SW 1271 (cell line): ENCODE results near the gene RP2.

Experiments used
- DNase-seq, 2 experiments: peaks; one replicate each; lab custom pipeline; 2025; lab: John Stamatoyannopoulos, UW

The RP2 gene

DNA sequence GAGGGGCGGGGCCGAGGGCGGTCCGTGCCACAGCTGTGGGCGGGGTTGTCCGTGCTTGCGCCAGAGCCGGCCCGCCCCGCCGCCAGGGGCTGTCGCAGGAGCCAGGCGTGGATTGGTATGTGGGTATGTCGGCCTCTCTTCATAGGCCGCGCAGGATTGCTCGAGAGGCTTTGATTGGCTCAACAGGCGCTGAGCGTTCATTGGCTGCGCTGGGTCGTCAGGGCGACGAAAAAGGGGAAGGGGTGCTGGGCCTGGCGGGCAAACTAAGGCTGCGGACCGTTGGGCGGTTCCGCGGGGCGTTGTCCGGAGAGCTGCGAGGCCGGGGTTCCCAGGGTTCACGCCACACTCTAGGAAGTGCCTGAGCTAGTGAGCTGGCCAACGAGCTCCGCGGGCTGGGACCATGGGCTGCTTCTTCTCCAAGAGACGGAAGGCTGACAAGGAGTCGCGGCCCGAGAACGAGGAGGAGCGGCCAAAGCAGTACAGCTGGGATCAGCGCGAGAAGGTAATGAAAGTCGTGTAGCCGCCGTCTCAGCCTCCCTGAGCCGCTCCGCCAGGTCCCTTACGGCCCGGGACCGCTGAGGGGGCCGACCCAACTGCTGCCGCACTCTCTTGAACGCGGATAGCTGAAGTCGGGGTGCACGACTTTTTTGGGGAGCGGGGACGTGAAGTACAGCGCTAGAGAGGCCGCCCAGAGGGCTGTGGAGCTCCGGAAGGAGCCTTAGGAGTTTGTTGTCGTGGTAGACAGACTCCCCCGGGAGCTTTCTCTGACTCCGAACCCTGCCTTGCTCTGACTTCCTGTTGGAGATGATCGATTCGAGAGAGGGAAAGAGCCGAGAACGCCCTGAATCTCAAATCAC, at the start of gene RP2:
TSS of gene RP2 (plus strand) at position 343 of the 857 bp plus-strand sequence. CDS start at position 401, 58 bp downstream.
- peak; percentile 45 to 75 for DNase-seq

DNA sequence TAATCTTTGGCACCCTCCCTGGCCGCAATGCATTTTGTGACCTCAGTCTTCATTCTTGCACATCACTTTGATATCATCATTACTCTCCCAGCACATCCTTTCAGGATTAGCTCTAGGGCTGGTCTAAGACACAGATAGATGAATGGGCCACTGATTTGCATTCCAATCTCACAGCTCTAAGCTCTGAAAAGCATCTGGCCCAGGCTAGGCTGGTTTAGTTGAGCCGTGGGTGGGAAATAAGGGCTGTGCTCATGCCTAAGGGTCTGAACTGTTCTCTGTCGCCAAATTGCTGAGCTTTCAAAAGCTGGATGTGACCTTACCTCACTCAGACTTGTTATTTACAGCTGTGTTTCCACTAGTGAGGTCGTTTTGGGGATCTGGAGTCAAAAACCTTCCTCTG, 47.9 kb upstream of the RP2 start:
- DNase-seq: no peak

DNA sequence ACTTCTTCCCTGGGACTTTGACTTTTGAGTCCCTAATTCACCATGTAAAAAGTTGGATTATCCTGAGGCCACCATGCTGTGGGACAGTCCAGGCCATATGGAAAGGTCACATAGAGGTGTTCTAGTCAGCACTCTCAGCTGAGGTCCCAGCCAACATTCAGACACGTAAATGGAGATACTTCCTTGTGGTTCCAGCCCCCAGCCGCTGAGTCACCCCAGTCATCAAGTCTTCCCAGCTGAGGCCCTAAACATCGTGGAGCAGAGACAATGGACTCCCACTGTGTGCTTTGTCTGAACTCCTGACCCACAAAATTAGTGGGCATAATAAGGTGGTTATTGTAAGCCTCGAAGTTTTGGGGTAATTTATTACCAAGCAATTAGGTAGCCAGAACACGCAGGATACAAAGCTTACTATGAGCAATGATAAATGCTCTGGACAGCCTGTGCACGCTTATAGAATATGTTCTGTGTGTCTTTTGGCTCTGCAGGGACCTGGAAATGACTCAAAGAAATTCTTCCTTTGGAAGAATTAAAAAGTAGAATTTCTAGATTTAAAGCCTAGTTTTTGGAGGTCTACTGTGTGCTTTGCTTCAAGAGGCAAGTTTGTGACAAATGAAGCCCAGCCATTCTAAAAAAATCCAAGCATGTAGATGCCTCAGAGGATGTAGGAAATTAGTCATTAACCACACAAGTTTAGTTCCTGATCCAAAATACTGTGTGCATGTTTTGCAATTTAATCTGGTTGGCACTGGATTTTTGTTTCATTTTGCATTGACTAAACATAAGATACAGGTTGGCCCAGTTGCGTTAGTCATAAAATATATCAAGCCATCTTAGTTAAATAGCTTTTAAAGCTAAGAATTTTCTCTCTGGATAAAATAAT, 44.7 kb upstream of the RP2 start:
- DNase-seq: peak; percentile 37 to 73

DNA sequence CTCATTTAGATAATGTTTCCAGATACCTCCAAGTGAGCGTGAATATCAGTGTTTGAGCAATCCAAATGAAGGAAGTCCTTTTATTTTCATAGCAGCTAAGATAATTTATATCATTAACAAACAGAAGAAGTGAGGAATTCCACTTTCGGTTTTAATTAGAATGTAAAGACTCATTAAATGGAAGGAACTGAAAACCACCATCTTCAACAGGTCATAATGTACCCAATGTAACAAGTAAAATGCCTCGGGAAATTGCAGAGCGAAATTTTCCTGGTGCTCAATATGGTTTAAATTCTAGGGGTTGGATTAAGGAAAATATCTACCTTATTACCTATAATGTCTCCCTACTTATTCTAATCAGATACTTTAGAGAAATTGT, 44.0 kb upstream of the RP2 start:
- DNase-seq: no peak

DNA sequence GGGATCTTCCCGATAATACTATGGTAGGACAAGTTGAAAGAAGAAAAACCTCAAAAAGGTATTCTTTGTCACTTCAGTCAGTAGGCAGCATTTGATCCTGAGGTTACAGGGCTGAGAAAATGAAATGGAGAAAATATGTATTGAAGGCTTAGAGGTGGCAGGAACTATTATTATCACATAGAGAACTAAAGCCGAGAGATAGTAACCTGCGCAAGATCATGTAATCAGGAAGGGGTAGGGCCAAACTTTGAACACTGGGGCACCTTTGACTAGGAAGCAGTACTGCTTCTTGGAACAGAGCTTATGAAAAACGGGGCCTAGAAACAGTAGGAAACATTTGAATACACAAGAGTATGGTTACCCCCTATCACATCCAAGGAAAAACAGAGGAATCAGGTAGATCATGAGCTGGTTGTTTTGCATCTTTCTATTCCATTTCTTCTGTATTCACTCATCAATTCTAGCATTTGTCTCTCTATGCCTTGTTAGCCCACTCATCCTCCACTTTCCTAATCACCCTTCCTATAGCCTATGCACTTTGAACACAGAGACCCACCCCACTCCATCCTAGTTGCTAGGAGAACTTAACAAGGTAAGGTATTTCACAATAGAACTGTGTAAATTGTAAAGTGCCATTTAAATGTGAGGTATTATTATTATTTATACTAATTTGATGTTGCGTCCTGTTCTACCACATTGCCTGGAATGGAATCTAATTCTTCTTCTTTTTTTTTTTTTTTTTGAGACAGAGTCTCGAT, 43.3 kb upstream of the RP2 start:
- DNase-seq: no peak

DNA sequence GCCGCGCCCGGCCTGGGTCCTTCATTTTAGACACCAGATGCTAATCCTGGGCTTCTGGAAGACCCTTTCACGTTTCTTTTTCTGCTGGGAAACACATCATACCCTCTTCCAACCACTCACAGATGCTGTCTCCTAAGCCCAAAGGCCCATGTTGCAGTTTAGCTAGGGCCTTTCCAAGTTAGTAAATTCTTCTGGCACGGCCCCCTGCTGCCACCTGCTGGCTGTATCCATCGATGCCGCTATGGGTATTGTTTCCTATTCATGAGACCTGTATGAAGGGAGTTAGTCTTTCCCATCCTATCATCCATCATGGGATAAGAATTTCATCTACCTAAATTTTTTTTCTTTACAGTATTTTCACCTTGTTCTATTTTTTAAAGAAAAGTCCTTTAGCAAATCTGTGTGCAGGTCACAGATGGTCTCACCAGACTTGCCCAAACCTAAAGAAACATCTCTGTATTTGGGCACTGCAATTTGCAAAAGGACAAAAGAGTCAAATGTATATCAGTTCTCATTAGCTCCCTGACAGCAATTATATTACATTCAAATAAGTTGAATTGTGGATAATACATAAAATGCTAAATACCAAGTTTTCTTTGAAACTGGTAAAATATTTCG, 40.2 kb upstream of the RP2 start:
- peak; percentile 2 to 47 for DNase-seq

DNA sequence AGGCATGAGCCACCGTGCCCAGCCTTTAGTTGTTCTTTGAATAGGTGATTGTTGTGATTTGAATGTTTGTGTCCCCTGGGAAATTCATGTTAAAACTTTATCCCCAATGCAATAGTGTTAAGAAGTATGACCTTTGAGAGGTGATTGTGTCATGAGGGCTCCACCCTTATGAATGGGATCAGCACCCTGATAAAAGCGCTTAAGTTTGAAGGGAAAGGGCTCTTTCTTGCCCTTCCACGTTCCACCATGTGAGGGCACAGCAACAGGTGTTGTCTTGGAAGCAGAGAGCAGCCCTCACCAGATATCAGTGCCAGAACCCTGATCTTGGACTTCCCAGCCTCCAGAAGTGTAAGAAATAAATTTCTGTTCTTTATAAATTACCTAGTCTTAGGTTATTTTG, 33.7 kb upstream of the RP2 start:
- no peak for DNase-seq

DNA sequence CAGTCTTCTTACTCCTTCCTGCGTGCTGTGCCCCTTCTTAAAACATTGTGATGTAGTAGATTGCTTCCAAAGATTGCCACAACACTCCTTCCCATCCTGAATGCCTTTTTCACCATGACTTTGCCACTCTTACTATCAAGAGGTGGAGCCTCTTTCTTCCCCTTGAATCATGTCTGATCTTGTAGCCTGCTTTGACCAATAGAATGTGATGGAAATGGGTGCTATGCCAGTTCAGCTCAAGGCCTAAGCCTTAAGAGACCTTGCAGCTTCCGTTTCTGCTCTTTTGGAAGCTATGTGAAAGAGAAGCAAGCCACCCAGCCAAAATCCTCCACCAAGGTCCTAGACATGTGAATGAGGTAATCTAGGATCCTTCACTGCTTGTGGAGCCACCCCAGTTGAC, 31.6 kb upstream of the RP2 start:
- DNase-seq: no peak

DNA sequence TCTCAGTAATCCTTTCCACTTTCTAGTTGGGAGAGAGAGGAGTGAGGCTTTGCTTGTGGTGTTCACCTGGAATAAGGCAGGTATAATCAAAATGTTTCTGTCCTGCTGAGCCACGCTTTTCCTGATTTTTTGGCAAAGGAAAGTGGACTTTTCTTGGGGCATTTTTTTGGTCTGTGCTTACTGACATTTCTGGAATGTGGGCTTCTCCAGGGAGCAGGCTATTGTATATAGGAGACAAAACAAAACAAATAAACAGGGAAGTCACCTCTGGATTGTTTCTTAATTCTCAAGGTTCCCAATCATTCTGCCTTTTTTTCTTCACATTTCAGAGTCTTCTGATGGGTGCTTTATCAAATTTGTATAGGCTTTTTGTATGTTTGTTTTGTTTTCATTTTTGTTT, 25.7 kb upstream of the RP2 start:
- DNase-seq: no peak

DNA sequence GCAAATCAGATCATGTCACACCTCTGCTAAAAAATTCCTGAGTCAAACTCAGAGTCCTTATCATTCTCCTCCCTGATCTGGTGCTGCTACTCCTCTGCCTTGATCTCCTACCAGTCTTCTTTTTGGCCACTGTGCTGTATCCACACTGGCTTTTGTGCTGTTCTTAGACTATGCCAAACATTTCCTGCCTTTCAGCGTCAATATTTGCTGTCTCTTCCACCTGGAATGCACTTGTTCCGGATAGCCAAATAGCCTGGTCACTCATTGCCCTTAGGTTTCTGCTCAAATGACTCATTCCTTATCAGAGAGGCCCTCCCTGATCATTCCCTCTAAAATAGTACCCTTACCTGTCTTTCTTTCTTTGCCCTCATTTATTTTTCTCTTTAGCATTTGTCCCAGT, 24.4 kb upstream of the RP2 start:
- peak; percentile 5 to 44 for DNase-seq

DNA sequence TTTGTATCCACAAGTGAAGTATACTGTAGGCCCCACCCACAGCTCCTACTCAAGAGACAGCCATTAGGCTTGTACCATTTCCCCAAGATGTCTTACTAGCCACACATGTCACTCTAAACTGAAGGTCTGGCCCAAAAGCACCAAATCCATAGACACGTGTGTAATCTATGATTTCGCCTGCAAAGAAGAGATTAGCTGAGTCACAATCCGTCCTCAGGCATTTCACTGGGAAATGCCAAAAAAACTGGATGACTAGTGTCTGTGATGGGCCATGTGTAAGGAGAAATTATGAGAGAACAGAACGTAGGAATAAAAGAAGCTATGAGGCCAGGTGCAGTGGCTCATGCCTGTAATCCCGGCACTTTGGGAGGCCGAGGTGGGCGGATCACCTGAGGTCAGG, 21.9 kb upstream of the RP2 start:
- no peak for DNase-seq

DNA sequence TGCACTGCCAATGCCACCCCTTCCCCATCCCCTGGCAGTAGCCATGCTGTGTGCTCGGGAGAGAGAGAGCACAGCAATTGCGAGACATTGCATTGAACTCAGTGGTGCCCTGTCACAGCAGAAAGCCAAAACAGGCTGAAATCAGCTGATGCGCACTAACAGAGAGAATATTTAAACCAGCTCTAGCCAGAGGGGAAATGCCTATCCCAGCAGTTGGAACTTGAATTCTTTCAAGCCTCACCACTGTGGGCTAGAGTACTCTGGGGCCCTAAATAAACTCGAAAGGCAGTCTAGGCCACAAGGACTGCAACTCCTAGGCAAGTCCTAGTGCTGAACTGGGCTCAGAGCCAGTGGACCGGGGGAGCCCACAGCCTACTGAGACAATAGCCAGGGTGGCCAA, 17.7 kb upstream of the RP2 start:
- DNase-seq: no peak

DNA sequence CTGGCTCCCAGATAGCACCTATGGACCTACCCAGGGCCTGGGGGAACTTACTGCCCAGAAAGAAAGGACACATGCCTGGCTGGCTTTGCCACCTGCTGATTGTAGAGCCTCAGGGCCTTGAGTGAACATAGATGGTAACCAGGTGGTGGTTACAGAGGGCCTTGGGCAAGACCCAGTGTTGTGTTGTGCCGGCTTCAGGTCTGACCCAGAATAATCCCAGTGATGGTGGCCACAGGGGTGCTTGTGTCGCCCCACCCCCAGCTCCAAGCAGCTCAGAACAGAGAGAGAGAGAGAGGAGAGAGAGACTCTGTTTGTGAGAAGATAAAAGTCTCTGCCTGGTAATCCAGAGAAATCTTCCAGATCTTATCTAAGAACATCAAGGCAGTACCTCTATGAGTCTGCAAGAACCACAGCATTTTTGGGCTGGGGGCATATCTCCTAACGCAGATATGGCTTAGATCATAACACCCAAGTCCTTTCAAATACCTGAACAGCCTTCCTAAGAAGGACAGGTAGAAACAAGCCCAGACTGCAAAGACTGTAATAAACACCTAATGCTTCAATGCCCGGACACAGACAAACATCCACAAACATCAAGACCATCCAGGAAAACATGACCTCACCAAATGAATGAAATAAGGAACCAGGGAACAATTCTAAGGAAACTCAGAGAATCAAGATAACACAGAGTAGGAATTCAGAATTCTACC, 16.3 kb upstream of the RP2 start:
- no peak for DNase-seq

DNA sequence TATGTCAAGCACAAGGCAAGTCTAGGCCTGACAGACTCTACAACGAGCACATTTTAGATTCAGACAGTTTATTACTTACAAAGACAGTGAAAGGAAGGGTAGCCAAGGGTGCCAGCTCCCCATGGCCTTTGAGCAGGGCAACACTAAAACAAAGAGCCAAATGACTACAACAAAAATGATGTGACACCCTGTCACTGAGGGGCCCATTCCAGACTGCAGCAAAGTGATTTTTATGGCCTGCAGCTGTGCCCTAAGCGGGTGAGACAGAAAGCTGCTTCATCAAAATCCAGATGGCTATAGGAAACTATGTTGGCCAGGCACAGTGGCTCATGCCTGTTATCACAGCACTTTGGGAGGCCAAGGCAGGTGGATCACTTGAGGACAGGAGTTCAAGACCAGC, 13.4 kb upstream of the RP2 start:
- no peak for DNase-seq

DNA sequence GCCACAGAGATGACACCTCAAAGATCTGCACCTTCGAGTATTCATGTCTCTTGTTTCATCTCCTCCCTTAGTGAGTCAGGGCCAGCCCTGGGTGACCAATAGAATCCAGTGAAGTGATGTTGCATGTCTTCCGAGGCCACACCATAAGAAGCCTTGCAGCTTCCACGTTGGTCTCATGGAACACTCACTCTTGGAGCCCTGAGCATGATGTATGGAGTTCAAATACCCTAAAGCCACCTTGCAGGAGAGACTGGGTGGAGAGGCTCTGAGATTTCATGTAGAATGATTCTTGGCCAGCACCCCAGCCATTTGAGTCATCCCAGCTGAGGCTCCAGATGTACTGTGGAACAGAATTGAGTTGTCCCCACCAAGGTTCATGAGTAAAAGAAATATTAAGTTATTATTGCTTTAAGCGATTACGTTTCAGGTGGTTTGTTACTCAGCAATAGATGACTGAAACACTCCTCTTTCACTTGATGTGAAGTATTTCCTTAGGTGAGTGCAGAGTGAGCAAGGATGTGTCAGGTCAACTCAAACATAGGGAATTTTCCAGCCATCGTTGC, 5.0 kb upstream of the RP2 start:
- no peak for DNase-seq

DNA sequence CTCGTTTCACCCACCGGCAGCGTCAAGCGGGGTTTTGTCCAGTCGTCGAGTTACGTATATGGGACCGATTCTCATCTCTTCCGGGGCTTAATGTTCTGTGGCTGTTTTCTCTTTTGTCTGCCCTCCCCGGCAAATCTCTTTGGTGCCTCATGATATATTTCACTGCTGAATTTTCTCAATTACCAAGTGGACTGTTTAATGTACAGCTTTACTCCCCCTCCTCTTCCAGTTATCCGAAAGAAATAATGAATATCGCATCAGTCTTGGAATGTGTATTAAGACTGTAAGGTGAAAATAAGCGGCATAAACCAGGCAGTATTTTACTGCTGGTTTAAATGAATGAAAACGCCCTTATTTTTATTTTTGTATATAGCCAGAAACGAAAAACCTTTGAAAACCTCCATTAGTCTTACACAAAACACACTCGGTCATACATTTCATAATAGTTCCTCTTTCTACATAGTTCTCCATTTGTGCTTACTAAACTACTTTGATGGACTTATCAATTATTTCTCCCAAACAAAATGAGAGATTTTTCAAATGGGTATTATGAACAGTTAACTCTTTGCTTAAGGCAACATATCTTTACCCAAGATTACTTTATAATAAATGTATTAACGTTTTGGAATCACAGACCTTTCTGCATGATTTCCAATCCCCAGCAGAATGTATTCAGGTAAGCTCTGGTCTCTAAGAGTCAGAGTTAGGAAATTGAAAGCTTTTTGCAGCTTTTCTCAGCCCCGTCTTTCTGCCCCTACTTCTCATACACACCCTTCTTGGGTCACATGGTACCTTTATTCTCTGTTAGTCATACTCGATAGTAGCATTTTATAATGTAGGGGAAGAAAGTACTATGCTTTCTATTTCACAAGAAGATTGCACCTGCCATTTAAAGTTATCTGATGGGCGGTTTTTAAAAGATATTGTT, 979 bp downstream of the RP2 start:
- DNase-seq: peak in 1 of 2 experiments; percentile 4

DNA sequence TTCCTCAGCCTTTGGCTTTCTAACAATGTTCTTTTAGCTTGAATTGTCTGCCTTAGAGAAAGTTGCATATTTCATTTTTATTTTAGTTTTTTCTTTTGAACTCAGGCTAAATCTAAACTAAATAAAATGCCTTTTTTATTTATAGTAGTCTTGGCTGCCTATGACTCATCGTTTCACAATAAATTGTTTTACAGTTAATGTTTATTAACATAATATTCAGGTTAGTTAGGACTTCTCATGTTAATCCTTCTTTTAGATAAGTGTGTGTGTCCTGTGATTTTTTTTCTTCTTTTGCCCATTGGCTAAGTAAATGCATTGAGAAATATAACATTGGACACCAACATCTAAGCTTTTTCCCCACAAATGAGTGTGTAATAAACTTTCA, 1.6 kb downstream of the RP2 start:
- DNase-seq: no peak

DNA sequence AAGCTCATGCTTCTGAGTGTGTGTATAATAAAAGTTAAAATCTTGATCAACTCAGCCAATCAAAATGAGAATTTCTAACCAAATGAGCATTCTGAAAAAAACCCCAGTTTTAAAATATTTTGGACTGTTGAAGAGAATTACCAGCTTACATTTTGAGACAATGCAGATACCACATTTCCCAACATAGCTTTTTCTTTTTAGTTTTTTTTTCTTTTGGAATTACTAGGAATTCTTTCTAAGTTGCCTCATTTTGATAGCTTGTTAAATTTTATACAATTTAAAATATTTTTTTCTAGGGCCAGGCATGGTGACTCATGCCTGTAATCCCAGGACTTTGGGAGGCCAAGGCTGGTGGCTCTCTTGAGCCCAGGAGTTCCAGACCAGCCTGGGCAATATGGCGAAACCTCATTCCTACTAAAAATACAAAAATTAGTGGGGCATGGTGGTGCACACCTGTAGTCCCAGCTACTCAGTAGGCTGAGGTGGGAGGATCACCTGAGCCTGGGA, 2.2 kb downstream of the RP2 start:
- no peak for DNase-seq

DNA sequence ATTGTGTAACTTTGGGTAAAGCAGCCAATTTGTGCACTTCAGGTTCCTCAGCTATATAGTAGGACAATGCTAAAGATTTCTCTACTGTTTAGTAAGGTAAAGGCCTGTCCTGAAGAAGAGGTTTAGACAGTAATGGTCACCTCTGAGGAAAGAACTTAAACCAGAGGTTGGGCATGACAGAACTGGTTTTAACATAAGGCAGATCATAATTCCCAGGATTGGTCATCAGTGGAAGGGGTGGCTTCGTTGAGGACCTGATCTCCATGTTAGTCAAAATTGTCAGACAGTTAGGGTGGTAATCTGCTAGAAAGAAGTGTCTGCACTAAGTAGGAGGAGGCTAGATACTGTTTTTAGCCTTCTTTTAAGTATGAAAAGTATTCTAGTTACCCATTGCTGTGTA, 4.1 kb downstream of the RP2 start:
- DNase-seq: no peak

DNA sequence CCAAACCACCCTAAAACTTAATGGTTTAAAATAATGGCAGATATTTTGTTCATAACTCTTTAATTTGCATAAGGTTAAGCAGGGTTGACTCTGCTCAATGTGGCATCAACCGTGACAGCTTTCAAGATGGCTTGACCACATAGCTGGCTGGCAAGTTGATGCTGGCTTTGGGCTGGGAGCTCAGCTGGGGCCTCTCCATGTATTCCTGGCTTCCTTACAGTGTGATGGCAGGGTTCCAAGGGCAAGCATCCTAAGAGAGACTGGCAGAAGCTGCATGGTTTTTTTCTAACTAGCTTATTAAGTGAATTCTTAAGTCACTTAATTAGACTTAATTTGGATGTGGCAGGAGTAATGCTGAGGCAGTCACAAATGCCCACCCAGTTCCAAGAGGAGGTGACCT, 4.5 kb downstream of the RP2 start:
- no peak for DNase-seq
